Measurements from ENCODE around the gene TNRC6B.
"Not testable (repeated sequence)": the region's sequence is repeated elsewhere in the genome, so short reads cannot be mapped to it uniquely, and the experiment has no call there.

The TNRC6B gene

GRCh38 chr22:40183029-40183581, 5.4 kb downstream of the TNRC6B start:
- peak; percentile 80 for DNase-seq (ENCODE audit: low spot score)

GRCh38 chr22:40183603-40184002, 5.9 kb downstream of the TNRC6B start:
- DNase-seq (ENCODE audit: low spot score): not testable (repeated sequence)

- DNase-seq (ENCODE audit: low spot score): no peak
Measured at GRCh38 chr22:40187389-40187788, 9.7 kb downstream of the TNRC6B start.

- peak; percentile 16 for DNase-seq (ENCODE audit: low spot score)
Measured at GRCh38 chr22:40189997-40190396, 12.3 kb downstream of the TNRC6B start.

GRCh38 chr22:40190501-40190900, 12.8 kb downstream of the TNRC6B start:
- no peak for DNase-seq (ENCODE audit: low spot score)

- DNase-seq (ENCODE audit: low spot score): peak; percentile 28
Measured at GRCh38 chr22:40193429-40194421, 16.0 kb downstream of the TNRC6B start.

GRCh38 chr22:40194656-40195055, 16.9 kb downstream of the TNRC6B start:
- no peak for DNase-seq (ENCODE audit: low spot score)

- peak; percentile 92 for DNase-seq (ENCODE audit: low spot score)
Measured at GRCh38 chr22:40196628-40197360, 19.1 kb downstream of the TNRC6B start.

- peak; percentile 50 for DNase-seq (ENCODE audit: low spot score)
Measured at GRCh38 chr22:40197421-40197820, 19.7 kb downstream of the TNRC6B start.

GRCh38 chr22:40198733-40199132, 21.0 kb downstream of the TNRC6B start:
- no peak for DNase-seq (ENCODE audit: low spot score)

GRCh38 chr22:40199223-40199622, 21.5 kb downstream of the TNRC6B start:
- DNase-seq (ENCODE audit: low spot score): no peak

- DNase-seq (ENCODE audit: low spot score): no peak
Measured at GRCh38 chr22:40199852-40200251, 22.1 kb downstream of the TNRC6B start.

GRCh38 chr22:40200795-40201530, 23.2 kb downstream of the TNRC6B start:
- no peak for DNase-seq (ENCODE audit: low spot score)

GRCh38 chr22:40202225-40202944, 24.7 kb downstream of the TNRC6B start:
- no peak for DNase-seq (ENCODE audit: low spot score)

- DNase-seq (ENCODE audit: low spot score): peak; percentile 17
Measured at GRCh38 chr22:40203572-40203971, 25.8 kb downstream of the TNRC6B start.

GRCh38 chr22:40204321-40205116, 26.8 kb downstream of the TNRC6B start:
- DNase-seq (ENCODE audit: low spot score): peak; percentile 47

GRCh38 chr22:40206561-40206960, 28.8 kb downstream of the TNRC6B start:
- no peak for DNase-seq (ENCODE audit: low spot score)

GRCh38 chr22:40210818-40211217, 33.1 kb downstream of the TNRC6B start:
- DNase-seq (ENCODE audit: low spot score): no peak

- no peak for DNase-seq (ENCODE audit: low spot score)
Measured at GRCh38 chr22:40211476-40212054, 33.8 kb downstream of the TNRC6B start.

GRCh38 chr22:40212121-40212520, 34.4 kb downstream of the TNRC6B start:
- DNase-seq (ENCODE audit: low spot score): no peak

Data from kidney tubule cell (primary cell).